ENCODE data around the gene KLHL14. TPM values are rescaled to one million over a fixed set of nuclear protein-coding genes. Genes with fewer than 3 reads are reported as not detected.
A peak's percentile ranks its signal among the peaks of the same experiment; 100 is the strongest.

KLHL14 gene
- total and polyA plus RNA-seq, 4 donors, result 2.9 to 12.5 (median 10.2) TPM

DNA sequence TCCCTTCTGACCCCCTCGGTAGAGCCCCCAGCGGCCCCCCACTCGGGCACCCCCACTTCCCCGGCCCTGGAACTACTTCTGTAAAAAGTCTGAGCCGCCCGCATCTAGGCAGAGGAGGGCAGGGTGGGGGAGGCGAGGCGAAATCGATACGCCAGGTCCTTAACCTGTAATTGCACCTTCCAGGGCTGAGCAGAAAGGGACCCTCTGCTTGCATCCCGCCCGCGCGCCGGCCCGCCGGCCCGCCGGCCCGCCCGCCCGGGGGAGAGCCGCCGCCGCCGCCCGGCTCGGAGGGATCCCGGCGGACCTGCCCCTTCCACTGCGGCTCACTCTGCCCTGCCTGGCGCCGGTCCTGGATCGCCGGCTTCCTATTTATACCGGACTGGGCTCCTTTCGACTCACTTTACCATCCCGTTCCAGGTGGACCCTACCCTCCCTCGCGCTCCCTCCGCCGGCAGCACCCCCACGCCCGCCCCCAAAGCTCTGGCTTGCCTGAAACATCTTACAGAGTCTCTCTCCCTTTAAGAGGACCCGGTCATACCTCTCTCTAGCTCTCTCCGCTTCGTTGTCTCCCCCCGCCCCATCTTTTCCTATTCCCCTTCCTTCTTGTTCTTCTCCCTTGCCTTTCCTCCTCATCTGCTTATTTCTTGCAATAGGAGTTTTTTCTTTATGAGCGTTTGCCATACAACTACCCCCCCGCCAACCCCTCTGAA, 797 bp downstream of the KLHL14 start:
- 1% methylated on average over 40 of the region's 50 CpGs for WGBS (ENCODE audit: insufficient coverage)
- H3K4me1 ChIP-seq (ENCODE audit: control insufficient read depth, insufficient read depth, low read length), result peaks cover 21% of the 10 kb centered on the region
- DNase-seq (ENCODE audit: low read depth in 4 of 6, low spot score in 6 of 6), result peak in 2 of 6 donors; percentile 53 to 64
- H3K36me3 ChIP-seq (ENCODE audit: control insufficient read depth, insufficient read depth, low read length), result no peaks in the 10 kb centered on the region
- no peaks in the 10 kb centered on the region for H3K9me3 ChIP-seq (ENCODE audit: control insufficient read depth, insufficient read depth, low read length)
- H3K27me3 ChIP-seq (ENCODE audit: control insufficient read depth, insufficient read depth, low read length), result peaks cover 34% of the 10 kb centered on the region
- H3K27ac ChIP-seq (ENCODE audit: low read depth, low read length), result no peak overlapping the region
- peak overlapping the region; percentile 44 for H3K4me3 ChIP-seq (ENCODE audit: low read depth, low read length)

DNA sequence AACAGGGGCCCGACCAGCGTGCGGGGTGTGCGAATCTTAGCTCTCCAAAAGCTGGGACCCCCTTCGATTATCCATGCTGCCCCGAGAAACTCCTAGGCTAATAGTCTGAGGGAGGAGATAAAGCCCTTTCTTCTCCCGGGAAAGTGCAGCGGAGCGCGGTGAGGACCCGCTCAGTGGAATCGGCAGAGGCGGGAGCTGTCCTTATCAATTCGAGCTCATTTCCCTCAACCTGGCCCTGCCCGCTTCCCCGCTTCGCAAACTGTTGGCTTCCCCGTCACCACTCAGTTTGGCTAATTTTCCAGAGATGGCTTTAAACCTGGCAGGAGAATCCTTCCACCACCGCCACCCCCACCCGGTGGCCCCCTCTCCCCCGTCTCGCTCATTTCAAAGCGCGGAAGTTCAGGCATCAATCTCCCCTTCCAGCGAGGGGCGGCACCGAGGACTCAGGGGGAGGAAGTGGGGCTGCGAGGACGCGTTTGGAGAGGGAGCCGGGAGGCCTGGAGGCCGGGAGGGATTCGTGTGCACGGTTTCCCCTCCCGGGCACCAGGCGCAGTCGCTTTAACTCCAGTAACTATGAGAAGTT, 1.6 kb downstream of the KLHL14 start:
- peak in 2 of 6 donors; percentile 55 to 63 for DNase-seq (ENCODE audit: low read depth in 4 of 6, low spot score in 6 of 6)
- Histone ChIP-seq H3K36me3 (ENCODE audit: control insufficient read depth, insufficient read depth, low read length) (no peaks in the 10 kb centered on the region), H3K27me3 (ENCODE audit: control insufficient read depth, insufficient read depth, low read length) (peaks cover 34% of the 10 kb centered on the region), H3K4me3 (ENCODE audit: low read depth, low read length) (peak overlapping the region; percentile 34), H3K27ac (ENCODE audit: low read depth, low read length) (no peak overlapping the region), H3K9me3 (ENCODE audit: control insufficient read depth, insufficient read depth, low read length) (no peaks in the 10 kb centered on the region), H3K4me1 (ENCODE audit: control insufficient read depth, insufficient read depth, low read length) (peaks cover 21% of the 10 kb centered on the region)
- 0% methylated on average over 18 of the region's 37 CpGs for WGBS (ENCODE audit: insufficient coverage)

DNA sequence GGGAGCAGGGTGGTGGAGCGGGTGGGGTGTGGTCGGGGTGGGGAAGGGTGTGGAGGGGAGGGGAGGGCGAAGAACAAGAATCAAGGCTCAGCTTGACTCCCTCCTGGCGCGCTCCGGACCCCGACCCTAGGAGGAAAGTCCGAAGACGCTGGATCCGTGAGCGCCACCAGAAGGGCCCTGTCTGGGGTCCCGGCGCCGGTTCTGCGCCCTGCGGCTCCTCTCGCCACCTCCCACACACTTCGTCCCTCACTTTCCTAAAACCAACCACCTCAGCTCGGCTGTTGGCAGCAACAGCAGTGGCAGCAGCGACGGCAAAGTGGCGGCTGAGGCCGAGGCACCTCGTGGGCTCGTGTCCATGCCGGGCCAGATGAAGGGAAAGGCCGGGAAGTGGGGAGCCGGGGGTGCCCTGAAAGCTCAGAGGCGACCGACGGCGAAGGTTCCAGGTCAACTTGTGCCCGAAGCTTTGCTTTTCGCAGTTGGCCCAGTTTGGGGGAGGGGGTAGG, 2.1 kb downstream of the KLHL14 start:
- Histone ChIP-seq H3K4me3 (ENCODE audit: low read depth, low read length) (peak overlapping the region; percentile 34), H3K9me3 (ENCODE audit: control insufficient read depth, insufficient read depth, low read length) (no peaks in the 10 kb centered on the region), H3K27me3 (ENCODE audit: control insufficient read depth, insufficient read depth, low read length) (peaks cover 34% of the 10 kb centered on the region), H3K4me1 (ENCODE audit: control insufficient read depth, insufficient read depth, low read length) (peaks cover 21% of the 10 kb centered on the region), H3K36me3 (ENCODE audit: control insufficient read depth, insufficient read depth, low read length) (no peaks in the 10 kb centered on the region), H3K27ac (ENCODE audit: low read depth, low read length) (no peak overlapping the region)
- whole genome bisulfite sequencing (ENCODE audit: insufficient coverage), result under 1% methylated on average over 31 of the region's 34 CpGs
- peak in 1 of 6 donors; percentile 33 for DNase-seq (ENCODE audit: low read depth in 4 of 6, low spot score in 6 of 6)

DNA sequence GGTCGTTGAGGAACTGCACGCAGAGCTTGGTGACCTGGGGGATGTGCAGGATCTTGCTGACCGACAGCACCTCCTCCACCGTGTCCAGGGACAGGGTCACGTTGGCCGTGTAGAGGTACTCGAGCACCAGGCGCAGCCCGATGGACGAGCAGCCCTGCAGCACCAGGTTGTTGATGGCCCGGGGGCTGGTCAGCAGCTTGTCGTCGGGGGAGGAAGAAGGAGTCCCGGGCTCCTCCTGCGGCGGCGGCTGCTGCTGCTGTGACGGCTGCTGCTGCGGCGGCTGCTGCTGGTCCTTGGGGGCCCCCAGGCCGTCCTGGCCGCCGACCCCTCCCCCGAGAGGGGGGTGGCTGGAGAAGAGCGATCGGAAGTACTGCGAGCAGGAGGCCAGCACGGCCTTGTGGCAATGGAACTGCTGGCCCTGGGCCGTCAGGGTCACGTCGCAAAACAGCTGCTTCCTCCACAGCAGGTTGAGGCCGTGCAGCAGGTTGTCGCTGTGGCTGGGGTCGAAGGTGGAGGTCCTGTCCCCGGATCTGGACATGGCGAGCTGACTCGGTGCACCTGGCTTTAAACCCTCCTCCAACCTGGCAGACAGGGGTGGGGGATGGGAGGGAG, 2.7 kb downstream of the KLHL14 start:
- Histone ChIP-seq H3K36me3 (ENCODE audit: control insufficient read depth, insufficient read depth, low read length) (no peaks in the 10 kb centered on the region), H3K4me3 (ENCODE audit: low read depth, low read length) (peak overlapping the region; percentile 39), H3K27me3 (ENCODE audit: control insufficient read depth, insufficient read depth, low read length) (peaks cover 34% of the 10 kb centered on the region), H3K27ac (ENCODE audit: low read depth, low read length) (no peak overlapping the region), H3K9me3 (ENCODE audit: control insufficient read depth, insufficient read depth, low read length) (no peaks in the 10 kb centered on the region), H3K4me1 (ENCODE audit: control insufficient read depth, insufficient read depth, low read length) (peaks cover 21% of the 10 kb centered on the region)
- peak in 1 of 6 donors; percentile 14 for DNase-seq (ENCODE audit: low read depth in 4 of 6, low spot score in 6 of 6)
- 3% methylated on average over 30 of the region's 37 CpGs for WGBS (ENCODE audit: insufficient coverage)

DNA sequence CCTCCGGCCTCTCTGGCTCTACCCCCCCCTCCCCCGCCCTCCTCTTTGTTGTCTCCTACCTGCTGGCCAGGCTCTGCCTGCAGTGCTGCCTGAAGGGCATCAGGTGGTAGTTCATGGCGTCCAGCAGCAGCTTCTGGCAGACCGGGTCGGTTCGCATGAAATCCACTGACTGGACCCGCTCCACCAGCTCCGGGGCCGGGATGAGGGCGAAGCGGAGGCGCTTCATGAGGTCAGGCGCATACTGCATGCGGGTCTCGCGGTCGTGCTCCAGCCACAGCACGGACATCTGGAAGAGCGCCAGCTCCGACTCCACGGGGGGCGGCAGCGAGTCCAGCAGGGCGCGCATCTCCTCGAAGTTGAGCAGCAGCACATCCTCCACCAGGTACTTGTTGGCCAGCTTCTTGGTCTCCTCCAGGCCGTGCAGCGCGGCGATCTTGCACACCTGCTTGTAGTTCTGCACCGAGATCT, 3.2 kb downstream of the KLHL14 start:
- WGBS (ENCODE audit: insufficient coverage), result 4% methylated on average over 29 of the region's 31 CpGs
- Histone ChIP-seq H3K27ac (ENCODE audit: low read depth, low read length) (no peak overlapping the region), H3K4me3 (ENCODE audit: low read depth, low read length) (peak overlapping the region; percentile 39), H3K36me3 (ENCODE audit: control insufficient read depth, insufficient read depth, low read length) (no peaks in the 10 kb centered on the region), H3K27me3 (ENCODE audit: control insufficient read depth, insufficient read depth, low read length) (peaks cover 34% of the 10 kb centered on the region), H3K9me3 (ENCODE audit: control insufficient read depth, insufficient read depth, low read length) (no peaks in the 10 kb centered on the region), H3K4me1 (ENCODE audit: control insufficient read depth, insufficient read depth, low read length) (peaks cover 21% of the 10 kb centered on the region)
- DNase-seq (ENCODE audit: low read depth in 4 of 6, low spot score in 6 of 6), result peak in 2 of 6 donors; percentile 35 to 73

DNA sequence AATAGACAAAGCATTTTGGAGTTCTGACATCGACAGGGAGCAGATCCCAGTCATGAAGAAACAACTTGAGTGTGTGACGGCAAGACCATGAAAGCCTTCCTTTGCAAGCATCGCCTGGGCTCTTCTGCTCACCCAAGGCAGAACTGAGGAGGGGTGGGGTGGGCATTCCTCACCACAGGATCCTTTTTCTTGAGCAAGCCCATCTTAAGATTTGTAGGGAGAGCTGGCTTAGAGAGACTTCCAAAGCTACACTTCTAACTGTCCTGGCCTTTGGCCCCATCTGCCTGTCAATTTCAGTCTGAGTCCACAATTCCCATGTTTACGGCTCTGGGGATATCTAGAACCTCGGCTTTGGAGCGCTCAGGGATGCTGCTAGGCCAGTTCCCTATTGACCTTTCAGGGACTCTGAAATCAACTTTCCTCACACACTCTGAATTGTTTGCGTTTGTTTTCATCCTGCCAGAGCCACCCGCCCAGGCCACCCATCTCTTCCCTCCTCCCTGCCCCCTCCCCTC, 3.7 kb downstream of the KLHL14 start:
- 47% methylated on average over 8 of the region's 8 CpGs for WGBS (ENCODE audit: insufficient coverage)
- Histone ChIP-seq H3K27me3 (ENCODE audit: control insufficient read depth, insufficient read depth, low read length) (peaks cover 34% of the 10 kb centered on the region), H3K4me1 (ENCODE audit: control insufficient read depth, insufficient read depth, low read length) (peaks cover 21% of the 10 kb centered on the region), H3K9me3 (ENCODE audit: control insufficient read depth, insufficient read depth, low read length) (no peaks in the 10 kb centered on the region), H3K27ac (ENCODE audit: low read depth, low read length) (no peak overlapping the region), H3K36me3 (ENCODE audit: control insufficient read depth, insufficient read depth, low read length) (no peaks in the 10 kb centered on the region), H3K4me3 (ENCODE audit: low read depth, low read length) (no peak overlapping the region)
- DNase-seq (ENCODE audit: low read depth in 4 of 6, low spot score in 6 of 6), result no peak

DNA sequence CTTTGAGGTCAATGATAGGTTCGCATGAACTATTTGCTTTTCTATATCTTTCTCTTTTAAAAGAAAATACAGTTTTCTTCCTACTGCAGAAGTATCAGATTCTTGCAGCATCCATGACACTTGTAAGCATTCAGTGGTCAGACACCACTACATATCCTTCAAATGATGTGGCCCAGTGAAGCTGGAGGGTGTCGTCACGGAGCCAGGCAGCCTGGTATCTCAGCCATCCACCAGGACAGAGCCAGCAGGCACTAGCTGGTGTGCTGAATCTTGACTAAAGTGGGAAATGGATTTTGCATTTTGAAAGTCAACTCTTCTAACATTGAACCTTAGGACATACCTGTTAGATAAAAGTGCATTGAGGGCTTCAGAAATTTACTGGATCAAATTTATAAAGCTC, 5.4 kb downstream of the KLHL14 start:
- Histone ChIP-seq H3K27me3 (ENCODE audit: control insufficient read depth, insufficient read depth, low read length) (peaks cover 30% of the 10 kb centered on the region), H3K4me1 (ENCODE audit: control insufficient read depth, insufficient read depth, low read length) (peaks cover 21% of the 10 kb centered on the region), H3K4me3 (ENCODE audit: low read depth, low read length) (no peak overlapping the region), H3K9me3 (ENCODE audit: control insufficient read depth, insufficient read depth, low read length) (no peaks in the 10 kb centered on the region), H3K36me3 (ENCODE audit: control insufficient read depth, insufficient read depth, low read length) (no peaks in the 10 kb centered on the region), H3K27ac (ENCODE audit: low read depth, low read length) (no peak overlapping the region)
- no peak for DNase-seq (ENCODE audit: low read depth in 4 of 6, low spot score in 6 of 6)
- no CpG with 5 or more reads among the region's 3 CpGs for WGBS (ENCODE audit: insufficient coverage)

DNA sequence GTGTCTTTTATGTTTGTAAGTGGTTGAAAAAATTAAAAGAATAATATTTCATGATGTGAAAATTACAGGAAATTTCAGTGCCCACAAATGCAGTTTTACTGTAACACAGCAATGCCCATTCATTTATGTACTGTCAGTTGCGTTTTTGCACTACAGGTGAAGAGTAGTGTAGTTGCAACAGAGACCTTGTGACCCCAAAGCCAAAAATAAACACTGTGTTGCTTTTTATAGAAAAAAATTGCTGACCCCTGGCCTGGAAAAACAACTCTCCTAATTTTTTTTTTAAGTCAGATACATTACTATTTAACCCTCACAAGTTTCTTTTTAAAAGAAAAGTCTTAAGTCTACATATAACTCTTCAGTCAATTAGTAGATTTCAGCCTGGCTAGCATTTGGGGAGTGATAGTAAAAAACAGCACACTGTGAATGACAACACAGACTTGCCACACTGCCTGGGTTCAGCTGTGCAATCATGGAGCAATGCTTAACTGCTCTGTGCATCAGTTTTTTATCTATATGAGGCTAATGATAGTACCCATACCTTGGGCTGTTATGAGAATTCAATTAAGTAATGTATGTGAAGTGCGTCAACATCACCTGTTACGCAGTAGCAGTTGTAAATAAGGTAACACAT, 8.1 kb downstream of the KLHL14 start:
- DNase-seq (ENCODE audit: low read depth in 4 of 6, low spot score in 6 of 6), result no peak
- 100% methylated on average over 2 of the region's 3 CpGs for WGBS (ENCODE audit: insufficient coverage)

DNA sequence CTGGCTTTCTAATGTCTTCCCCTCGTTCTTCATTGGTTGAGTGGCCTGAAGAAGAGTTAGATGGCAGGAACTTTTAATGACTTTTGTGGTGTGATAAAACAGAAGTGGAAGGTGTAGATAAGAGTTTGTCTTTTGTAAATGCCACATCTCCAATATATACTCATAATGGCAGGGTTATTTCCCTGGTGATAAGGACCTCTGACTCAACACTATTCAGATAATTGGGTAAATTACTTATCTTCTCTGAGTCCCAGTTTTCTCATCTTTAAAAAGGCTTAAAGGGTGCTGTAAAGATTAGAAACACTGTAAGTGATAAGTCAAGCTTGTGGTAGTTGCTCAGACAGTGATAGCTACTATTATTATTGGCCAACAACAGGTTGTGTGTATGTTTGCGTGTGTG, 9.5 kb downstream of the KLHL14 start:
- Histone ChIP-seq H3K4me3 (ENCODE audit: low read depth, low read length) (no peak overlapping the region), H3K4me1 (ENCODE audit: control insufficient read depth, insufficient read depth, low read length) (no peaks in the 10 kb centered on the region), H3K27ac (ENCODE audit: low read depth, low read length) (no peak overlapping the region), H3K27me3 (ENCODE audit: control insufficient read depth, insufficient read depth, low read length) (no peaks in the 10 kb centered on the region), H3K36me3 (ENCODE audit: control insufficient read depth, insufficient read depth, low read length) (no peaks in the 10 kb centered on the region), H3K9me3 (ENCODE audit: control insufficient read depth, insufficient read depth, low read length) (no peaks in the 10 kb centered on the region)
- DNase-seq (ENCODE audit: low read depth in 4 of 6, low spot score in 6 of 6), result no peak
- no CpG with 5 or more reads among the region's 2 CpGs for WGBS (ENCODE audit: insufficient coverage)

More for the DNA sequence above, 8.1 kb downstream of the KLHL14 start:
- Histone ChIP-seq H3K4me3 (ENCODE audit: low read depth, low read length) (no peak overlapping the region), H3K4me1 (ENCODE audit: control insufficient read depth, insufficient read depth, low read length) (peaks cover 3% of the 10 kb centered on the region), H3K27me3 (ENCODE audit: control insufficient read depth, insufficient read depth, low read length) (peaks cover 9% of the 10 kb centered on the region), H3K9me3 (ENCODE audit: control insufficient read depth, insufficient read depth, low read length) (no peaks in the 10 kb centered on the region), H3K36me3 (ENCODE audit: control insufficient read depth, insufficient read depth, low read length) (no peaks in the 10 kb centered on the region), H3K27ac (ENCODE audit: low read depth, low read length) (no peak overlapping the region)
